Keratinocyte (primary cell): ENCODE data around the gene NKIRAS1. TPM values are rescaled to one million over a fixed set of nuclear protein-coding genes. Genes with fewer than 3 reads are reported as not detected.

ENCODE experiments used
- DNase-seq: peaks from one replicate; pipeline ENCODE4 v3.0.0-alpha.2; 2011; ENCODE audit warnings: low read depth, missing footprints, low spot score
- FAIRE-seq: peaks from 2 replicates; lab custom pipeline; 2011; peaks lifted over from hg19 to GRCh38; lab: Jason Lieb, UNC
- H2AFZ ChIP-seq: 2 replicates; pipeline ENCODE4 v1.6.0; 2012; ENCODE audit warnings: low read length, control low read depth, inconsistent platforms; ENCODE audit not compliant: control insufficient read depth
- H3K27ac ChIP-seq: 2 replicates; pipeline ENCODE4 v1.5.1; 2011; ENCODE audit warnings: low read length; ENCODE audit not compliant: control insufficient read depth, insufficient read depth
- H3K27me3 ChIP-seq: 3 replicates; pipeline ENCODE4 v1.6.0; 2011; ENCODE audit warnings: low read length; ENCODE audit not compliant: control insufficient read depth, insufficient read depth; ENCODE audit errors: extremely low read depth
- H3K36me3 ChIP-seq, 2 experiments: 2 replicates in 1 of 2; 3 replicates in 1 of 2; pipeline ENCODE4 v1.5.1; 2011; ENCODE audit warnings: low read length in 2 of 2, mild to moderate bottlenecking in 1 of 2; ENCODE audit not compliant: control insufficient read depth in 2 of 2, insufficient read depth in 2 of 2; ENCODE audit errors: extremely low read depth in 1 of 2
- H3K4me1 ChIP-seq: 3 replicates; pipeline ENCODE4 v1.5.1; 2011; ENCODE audit warnings: low read length; ENCODE audit not compliant: control insufficient read depth, insufficient read depth; ENCODE audit errors: extremely low read depth
- H3K4me2 ChIP-seq: 3 replicates; pipeline ENCODE4 v1.6.0; 2011; ENCODE audit warnings: low read depth, low read length; ENCODE audit not compliant: control insufficient read depth, insufficient read depth; ENCODE audit errors: extremely low read depth
- H3K4me3 ChIP-seq, 3 experiments: fragments of 200-600 bp in 1 of 3; sonication (generic) in 1 of 3; 2 replicates in 2 of 3; 3 replicates in 1 of 3; pipeline ENCODE4 v1.5.1; 2011 to 2016; ENCODE audit warnings: low read length in 3 of 3, mild to moderate bottlenecking in 3 of 3, control low read depth in 2 of 3, inconsistent platforms in 1 of 3, low read depth in 1 of 3, mixed read lengths in 1 of 3, mixed run types in 1 of 3, moderate library complexity in 1 of 3; ENCODE audit not compliant: control insufficient read depth in 2 of 3, insufficient read depth in 2 of 3; ENCODE audit errors: extremely low read depth in 1 of 3
- H3K79me2 ChIP-seq: 2 replicates; pipeline ENCODE4 v1.6.0; 2012; ENCODE audit warnings: low read length; ENCODE audit not compliant: control insufficient read depth, insufficient read depth
- H3K9ac ChIP-seq: 3 replicates; pipeline ENCODE4 v1.6.0; 2011; ENCODE audit warnings: low read length; ENCODE audit not compliant: control insufficient read depth, insufficient read depth; ENCODE audit errors: extremely low read depth
- H3K9me1 ChIP-seq: 3 replicates; pipeline ENCODE4 v1.6.0; 2011; ENCODE audit warnings: low read length; ENCODE audit not compliant: control insufficient read depth, insufficient read depth; ENCODE audit errors: extremely low read depth
- H3K9me3 ChIP-seq: 2 replicates; pipeline ENCODE4 v1.5.1; 2012; ENCODE audit warnings: low read depth, low read length; ENCODE audit not compliant: control insufficient read depth
- H4K20me1 ChIP-seq: 3 replicates; pipeline ENCODE4 v1.6.0; 2011; ENCODE audit warnings: low read length; ENCODE audit not compliant: control insufficient read depth, insufficient read depth; ENCODE audit errors: extremely low read depth
- EZH2 ChIP-seq: IDR thresholded peaks from one replicate; pipeline ENCODE4 v1.6.1; 2012; ENCODE audit warnings: inconsistent platforms, mild to moderate bottlenecking, low read length, moderate library complexity
- dilution Hi-C: fragments of 300-500 bp; cut with MboI; formaldehyde crosslinking; loops from one replicate; pipeline ENCODE4 v1.7.0; 2020; ENCODE audit warnings: low sequenced_read_pairs; ENCODE audit not compliant: extremely low pct_ligation_motif_present
- polyA plus RNA-seq, 5 experiments: library from polyadenylated mRNA; depleted of rRNA in 3 of 5; stranded (reverse) in 3 of 5; stranded (forward) in 1 of 5; unstranded in 1 of 5; fragments of >200 nt; gene quantifications; 1 replicate in 1 of 5; 2 replicates in 3 of 5; 3 replicates in 1 of 5; pipeline versions ENCODE4 v1.2.1 to v1.2.3, GENCODE V29; 2011 to 2012; ENCODE audit warnings: missing spikeins in 2 of 5, low read depth in 1 of 5, low replicate concordance in 1 of 5
- TF ChIP-seq, protein P1 (sequence below), 3 experiments: IDR thresholded peaks in 1 of 3; conservative IDR thresholded peaks in 1 of 3; optimal IDR thresholded peaks in 1 of 3; 2 replicates in 2 of 3; 3 replicates in 1 of 3; pipeline versions ENCODE3 to v1.5.1; 2011; ENCODE audit warnings: low read length in 3 of 3, mild to moderate bottlenecking in 3 of 3, moderate library complexity in 2 of 3, control low read depth in 1 of 3, inconsistent platforms in 1 of 3; ENCODE audit not compliant: insufficient read depth in 2 of 3; ENCODE audit errors: extremely low read depth in 1 of 3

NKIRAS1 gene
- polyA plus RNA-seq, 1 donor (not counting 4 experiments of a cell fraction or from before 2014, with no cell fraction given), result 10.7 TPM

DNA sequence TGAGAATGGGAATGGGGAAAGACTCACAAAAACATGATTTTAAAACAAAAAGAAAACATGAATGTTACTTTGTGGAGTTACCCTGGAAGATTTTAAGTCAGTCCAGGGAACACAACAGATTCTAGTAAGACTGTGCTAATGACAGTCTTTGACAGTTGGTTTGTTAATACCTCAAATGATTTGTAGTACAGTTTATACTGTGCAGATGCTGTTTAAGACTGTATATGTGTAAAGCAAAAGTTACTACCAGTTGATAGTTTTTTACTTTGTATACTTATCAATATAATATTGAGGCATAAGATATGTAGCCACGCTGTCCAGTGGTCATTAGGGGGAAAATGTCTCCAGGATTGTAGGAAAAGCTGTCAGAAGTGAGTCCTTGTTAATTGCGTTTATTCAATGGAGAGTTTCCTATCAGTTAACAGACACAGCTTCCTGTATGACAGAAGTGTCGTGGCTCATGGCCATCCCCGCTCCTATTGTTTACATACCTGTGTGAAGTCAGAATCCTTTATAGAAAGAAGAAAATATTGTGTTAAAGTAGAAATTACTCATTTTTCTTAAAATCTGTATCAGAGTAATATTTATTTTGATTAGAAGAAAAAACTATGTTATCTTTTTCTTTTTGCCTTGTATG, 36.0 kb downstream of the NKIRAS1 start:
- Histone ChIP-seq H3K9me3 (no peaks in the 10 kb centered on the region), H3K36me3 (peaks cover 0 to 6% of the 10 kb centered on the region in 2 experiments), H3K27ac (no peak overlapping the region), H3K4me3 (no peak overlapping the region), H4K20me1 (no peaks in the 10 kb centered on the region), H3K27me3 (no peaks in the 10 kb centered on the region), H2AFZ (no peak overlapping the region), H3K79me2 (peaks cover 23% of the 10 kb centered on the region), H3K9ac (no peak overlapping the region), H3K4me2 (no peak overlapping the region), H3K9me1 (no peaks in the 10 kb centered on the region), H3K4me1 (peaks cover 11% of the 10 kb centered on the region)
- dilution Hi-C loops, result no loop called here
- no peak for FAIRE-seq
- DNase-seq, result no peak
- TF ChIP-seq, protein P1, sequence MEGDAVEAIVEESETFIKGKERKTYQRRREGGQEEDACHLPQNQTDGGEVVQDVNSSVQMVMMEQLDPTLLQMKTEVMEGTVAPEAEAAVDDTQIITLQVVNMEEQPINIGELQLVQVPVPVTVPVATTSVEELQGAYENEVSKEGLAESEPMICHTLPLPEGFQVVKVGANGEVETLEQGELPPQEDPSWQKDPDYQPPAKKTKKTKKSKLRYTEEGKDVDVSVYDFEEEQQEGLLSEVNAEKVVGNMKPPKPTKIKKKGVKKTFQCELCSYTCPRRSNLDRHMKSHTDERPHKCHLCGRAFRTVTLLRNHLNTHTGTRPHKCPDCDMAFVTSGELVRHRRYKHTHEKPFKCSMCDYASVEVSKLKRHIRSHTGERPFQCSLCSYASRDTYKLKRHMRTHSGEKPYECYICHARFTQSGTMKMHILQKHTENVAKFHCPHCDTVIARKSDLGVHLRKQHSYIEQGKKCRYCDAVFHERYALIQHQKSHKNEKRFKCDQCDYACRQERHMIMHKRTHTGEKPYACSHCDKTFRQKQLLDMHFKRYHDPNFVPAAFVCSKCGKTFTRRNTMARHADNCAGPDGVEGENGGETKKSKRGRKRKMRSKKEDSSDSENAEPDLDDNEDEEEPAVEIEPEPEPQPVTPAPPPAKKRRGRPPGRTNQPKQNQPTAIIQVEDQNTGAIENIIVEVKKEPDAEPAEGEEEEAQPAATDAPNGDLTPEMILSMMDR (optimal IDR thresholded peaks at IDR 0.05 in 1 of 3, IDR thresholded peaks at IDR 0.05 in 1 of 3, conservative IDR thresholded peaks at IDR 0.05 in 1 of 3; ENCODE audit: extremely low read depth in 1 of 3, insufficient read depth in 2 of 3, low read length in 3 of 3), result no peak

DNA sequence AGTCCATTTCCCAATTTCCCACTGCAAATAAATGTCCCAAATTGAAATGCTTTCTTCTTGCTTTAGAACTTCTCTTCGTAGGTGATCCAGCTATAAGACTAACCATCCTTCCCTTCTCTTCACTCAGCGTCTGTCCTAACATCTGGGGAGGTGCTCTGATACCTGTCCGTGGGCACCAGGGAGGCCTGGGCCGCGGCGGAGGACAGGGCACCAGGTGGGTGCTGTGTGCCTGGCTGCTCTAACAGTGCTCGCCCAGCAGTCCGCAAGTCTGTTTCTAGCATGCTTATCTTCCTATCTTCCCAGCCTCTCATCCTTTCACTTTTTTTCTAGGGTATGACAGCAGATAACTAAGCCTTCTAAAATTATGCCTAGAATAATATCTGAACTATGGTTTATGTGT, 37.3 kb downstream of the NKIRAS1 start:
- no peaks in the 10 kb centered on the region for H4K20me1 ChIP-seq
- no peak for FAIRE-seq

More for the DNA sequence above, 37.3 kb downstream of the NKIRAS1 start:
- Histone ChIP-seq H3K27me3 (no peaks in the 10 kb centered on the region), H3K9me1 (no peaks in the 10 kb centered on the region), H3K36me3 (peaks cover 0 to 6% of the 10 kb centered on the region in 2 experiments), H3K4me1 (peaks cover 17% of the 10 kb centered on the region), H3K9me3 (no peaks in the 10 kb centered on the region), H3K9ac (no peak overlapping the region), H3K79me2 (peaks cover 30% of the 10 kb centered on the region), H3K4me3 (no peak overlapping the region), H3K27ac (no peak overlapping the region), H2AFZ (no peak overlapping the region), H3K4me2 (no peak overlapping the region)
- TF ChIP-seq, protein P1 (optimal IDR thresholded peaks at IDR 0.05 in 1 of 3, IDR thresholded peaks at IDR 0.05 in 1 of 3, conservative IDR thresholded peaks at IDR 0.05 in 1 of 3; ENCODE audit: extremely low read depth in 1 of 3, insufficient read depth in 2 of 3, low read length in 3 of 3), result no peak
- no peak for TF ChIP-seq EZH2
- no peak for DNase-seq
- dilution Hi-C loops, result no loop called here
